A549 treated with dexamethasone at 1 μM for 4 hours (cell line): ENCODE results near the gene RTBDN. TPM values are rescaled to one million over a fixed set of nuclear protein-coding genes. Genes with fewer than 3 reads are reported as not detected.

Experiments
- total RNA-seq: library from RNA; stranded (reverse); fragments of 200-300 nt; extraction: Qiagen RNA extraction; gene quantifications from 5 replicates; pipeline ENCODE4 v1.2.3, GENCODE V29; 2022

RTBDN gene
- total RNA-seq = 0.18 to 0.35 TPM (median 0.26 TPM) in 4 of 5 replicates, not detected in the other

GRCh38 chr19:12834566-12834943 lies at the start of gene RTBDN:
Gene RTBDN (minus strand): TSS chr19:12834579. CDS start chr19:12829979, 4,600 bp downstream.

DNA sequence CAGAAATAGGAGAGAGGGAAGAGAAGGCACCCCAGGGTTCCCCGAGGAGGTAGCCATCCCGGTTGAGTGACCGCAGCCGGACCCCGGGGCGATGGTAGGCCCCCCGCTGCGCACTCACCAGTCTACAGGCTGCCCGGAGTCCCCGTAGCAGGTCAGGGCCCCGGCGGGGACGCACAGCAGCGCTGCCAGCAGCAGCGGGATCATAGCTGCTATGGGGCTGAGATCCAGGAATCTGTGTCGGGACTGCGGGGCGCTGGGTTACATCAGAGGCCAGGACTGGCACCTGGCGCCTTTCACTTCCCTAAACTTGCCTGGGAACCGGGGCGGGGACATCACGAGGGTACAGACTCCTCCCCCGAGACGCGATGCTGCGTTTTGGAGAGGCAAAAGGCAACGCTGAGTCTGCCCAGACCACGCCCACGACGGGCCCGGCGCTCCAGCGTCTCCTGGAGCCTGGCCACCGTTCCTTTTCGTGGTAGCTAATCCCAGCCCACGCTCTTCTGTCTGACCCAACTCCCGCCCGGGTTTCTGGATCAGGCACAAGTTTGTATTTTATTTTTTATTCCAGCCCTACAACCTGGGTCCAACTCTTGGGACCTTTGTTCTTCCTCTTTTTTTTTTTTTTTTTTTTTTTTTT lies 46.9 kb upstream of the RTBDN start, which contains the start of gene DNASE2:
DNASE2 (minus strand) TSS at position 278 of the 637 bp plus-strand sequence; CDS start at position 204, 74 bp downstream.

DNA sequence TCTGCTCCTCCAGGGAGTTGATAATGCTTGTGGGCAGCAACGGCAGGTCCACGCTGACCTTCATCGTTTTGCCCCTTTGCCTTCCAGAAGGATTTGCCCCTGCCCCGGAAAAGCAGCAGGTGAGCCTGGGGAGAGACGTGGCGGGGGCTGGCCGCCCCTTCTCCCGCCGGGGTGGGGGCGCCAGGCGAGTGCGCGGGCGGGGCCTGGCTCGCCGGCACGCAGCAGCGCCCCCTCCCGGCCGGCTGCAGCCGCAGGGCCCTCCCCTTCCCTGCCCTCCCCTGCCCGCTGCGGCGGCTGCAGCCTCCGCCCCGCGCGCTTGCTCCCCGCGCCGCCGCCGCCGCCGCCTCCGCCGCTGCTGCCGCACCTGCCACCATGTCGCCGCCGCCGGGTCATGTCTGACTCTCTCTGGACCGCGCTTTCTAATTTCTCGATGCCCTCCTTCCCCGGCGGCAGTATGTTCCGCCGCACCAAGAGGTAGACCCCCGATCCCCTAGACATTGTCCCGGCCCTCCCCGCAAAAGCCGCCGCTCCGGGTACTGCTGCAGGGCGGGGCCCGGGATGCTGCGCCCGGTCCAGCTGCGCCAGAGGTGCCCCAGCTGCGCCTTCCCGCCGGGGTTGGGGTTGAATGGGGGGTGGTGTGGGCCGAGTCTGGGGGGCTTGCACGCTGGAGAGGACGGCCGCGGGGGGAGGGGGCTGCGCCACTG lies 4.0 kb upstream of the RTBDN start, which contains the start of gene MAST1:
MAST1 (plus strand) TSS at position 334 of the 704 bp plus-strand sequence; CDS start at position 392, 58 bp downstream.

GRCh38 chr19:12806242-12807081 lies 27.9 kb downstream of the RTBDN start, which contains the start of gene RNASEH2A:
Gene RNASEH2A (plus strand): TSS chr19:12806584. CDS start chr19:12806674, 90 bp downstream.

GRCh38 chr19:12801466-12802266 lies 32.7 kb downstream of the RTBDN start, which contains the start of the genes PRDX2 and THSD8:
Gene PRDX2 (minus strand): TSS chr19:12801800. CDS start chr19:12801261, 539 bp downstream.
Gene THSD8 (plus strand): TSS chr19:12802069. CDS start chr19:12802072, 3 bp downstream.

GRCh38 chr19:12791345-12792050 lies 42.9 kb downstream of the RTBDN start, which contains the start of gene JUNB:
Gene JUNB (plus strand): TSS chr19:12791486. CDS start chr19:12791772, 286 bp downstream.

Other genes starting within 250 kb of the RTBDN start
- gene ZNF490, start 223.8 kb downstream of the RTBDN start, total RNA-seq = 0.65 to 1.1 TPM (median 0.98 TPM) in 5 replicates
- 4.9 to 7.1 TPM (median 5.5 TPM) in 5 replicates for gene ZNF791, start 223.7 kb downstream of the RTBDN start, total RNA-seq
- 13.7 to 25.0 TPM (median 23.7 TPM) in 5 replicates for gene MAN2B1, start 167.8 kb downstream of the RTBDN start, total RNA-seq
- gene WDR83, start 167.8 kb downstream of the RTBDN start, total RNA-seq = 8.3 to 9.7 TPM (median 9.3 TPM) in 5 replicates
- 36.5 to 47.0 TPM (median 44.5 TPM) in 5 replicates for gene DHPS, start 152.7 kb downstream of the RTBDN start, total RNA-seq
- not detected in 5 replicates for gene GNG14, start 146.6 kb downstream of the RTBDN start, total RNA-seq
- 9.2 to 12.1 TPM (median 10.9 TPM) in 5 replicates for gene FBXW9, start 137.9 kb downstream of the RTBDN start, total RNA-seq
- 23.9 to 33.4 TPM (median 31.7 TPM) in 5 replicates for gene TNPO2, start 110.6 kb downstream of the RTBDN start, total RNA-seq
- gene TRIR, start 99.9 kb downstream of the RTBDN start, total RNA-seq = 165 to 236 TPM (median 222 TPM) in 5 replicates
- gene GET3, start 97.1 kb downstream of the RTBDN start, total RNA-seq = 77.5 to 102 TPM (median 93.7 TPM) in 5 replicates
- gene BEST2, start 82.8 kb downstream of the RTBDN start, total RNA-seq = 2.1 to 4.3 TPM (median 3.0 TPM) in 5 replicates
- 7.3 to 12.1 TPM (median 10.7 TPM) in 5 replicates for gene HOOK2, start 59.0 kb downstream of the RTBDN start, total RNA-seq
- 121 to 230 TPM (median 188 TPM) in 5 replicates for gene JUNB, start 43.1 kb downstream of the RTBDN start, total RNA-seq
- 0.26 to 0.73 TPM (median 0.53 TPM) in 5 replicates for gene PRDX2, start 32.8 kb downstream of the RTBDN start, total RNA-seq
- gene THSD8, start 32.5 kb downstream of the RTBDN start, total RNA-seq = 3.8 to 12.3 TPM (median 7.3 TPM) in 4 of 5 replicates, not detected in the other
- gene RNASEH2A, start 28.0 kb downstream of the RTBDN start, total RNA-seq = 40.0 to 50.4 TPM (median 46.5 TPM) in 5 replicates
- gene MAST1, start 3.9 kb upstream of the RTBDN start, total RNA-seq = 0.92 to 2.2 TPM (median 1.7 TPM) in 5 replicates
- gene DNASE2, start 46.9 kb upstream of the RTBDN start, total RNA-seq = 24.6 to 30.2 TPM (median 28.0 TPM) in 5 replicates
- 0.11 TPM in 1 of 5 replicates, not detected in the others for gene KLF1, start 52.6 kb upstream of the RTBDN start, total RNA-seq
- 8.4 to 9.6 TPM (median 8.5 TPM) in 5 replicates for gene GCDH, start 56.6 kb upstream of the RTBDN start, total RNA-seq
- gene SYCE2, start 84.7 kb upstream of the RTBDN start, total RNA-seq = 0.16 to 0.58 TPM (median 0.38 TPM) in 5 replicates
- gene FARSA, start 99.1 kb upstream of the RTBDN start, total RNA-seq = 55.7 to 78.4 TPM (median 73.9 TPM) in 5 replicates
- gene CALR, start 104.0 kb upstream of the RTBDN start, total RNA-seq = 500 to 578 TPM (median 550 TPM) in 5 replicates
- 64.0 to 86.6 TPM (median 86.0 TPM) in 5 replicates for gene RAD23A, start 111.3 kb upstream of the RTBDN start, total RNA-seq
- 31.0 to 56.0 TPM (median 50.5 TPM) in 5 replicates for gene GADD45GIP1, start 122.6 kb upstream of the RTBDN start, total RNA-seq
- 0.06 to 0.09 TPM (median 0.07 TPM) in 3 of 5 replicates, not detected in the others for gene DAND5, start 135.0 kb upstream of the RTBDN start, total RNA-seq
- 3.0 to 4.6 TPM (median 4.5 TPM) in 5 replicates for gene NFIX, start 160.9 kb upstream of the RTBDN start, total RNA-seq